A549 (cell line): ENCODE data around the gene ADARB2. TPM values are rescaled to one million over a fixed set of nuclear protein-coding genes. Genes with fewer than 3 reads are reported as not detected.

ENCODE experiments used
- ATAC-seq, 2 experiments: fragments of 200-7000 bp in 1 of 2; fragments of >200 bp in 1 of 2; cut with Nextera tagmentation in 1 of 2; cut with Tn5 transposase in 1 of 2; 3 replicates each; pipeline versions ENCODE4 v1.8.0 to v1.9.1; 2018 to 2020; ENCODE audit warnings: mild to moderate bottlenecking in 1 of 2, moderate library complexity in 1 of 2
- CTCF ChIA-PET: fragments of 300-600 bp; sonication (Branson Sonifier 250); formaldehyde crosslinking; extraction: SDS; loops from one replicate; lab custom pipeline; 2021; ENCODE audit warnings: antibody characterized with exemption, inconsistent platforms; lab: Yijun Ruan, JAX
- POLR2A ChIA-PET: fragments of 350-600 bp; formaldehyde crosslinking; extraction: SDS; loops from one replicate; lab custom pipeline; 2021; ENCODE audit warnings: antibody characterized with exemption, inconsistent platforms; lab: Yijun Ruan, JAX
- DNase-seq, 2 experiments: peaks; one replicate each; pipeline versions ENCODE4 v3.0.0 to v3.0.0-alpha.2; 2011 to 2016; ENCODE audit warnings: low read depth in 1 of 2, low spot score in 1 of 2
- FAIRE-seq: peaks from 2 replicates; lab custom pipeline; 2011; peaks lifted over from hg19 to GRCh38; lab: Jason Lieb, UNC
- H3K27ac ChIP-seq, 2 experiments: fragments of >200 bp; sonication (Bioruptor Twin); formaldehyde crosslinking; 3 replicates each; pipeline ENCODE4 v1.5.1; 2016 to 2017
- H3K4me1 ChIP-seq: fragments of >200 bp; sonication (Bioruptor Twin); formaldehyde crosslinking; 3 replicates; pipeline ENCODE4 v1.6.1; 2016
- H3K4me2 ChIP-seq: fragments of >200 bp; sonication (Bioruptor Twin); formaldehyde crosslinking; 3 replicates; pipeline ENCODE4 v1.6.1; 2016
- H3K4me3 ChIP-seq: fragments of >200 bp; sonication (Bioruptor Twin); formaldehyde crosslinking; 3 replicates; pipeline ENCODE4 v1.5.1; 2016
- H3K9me3 ChIP-seq: fragments of >200 bp; sonication (Bioruptor Twin); formaldehyde crosslinking; 3 replicates; pipeline ENCODE4 v1.6.1; 2016
- BHLHE40 ChIP-seq: IDR thresholded peaks from 2 replicates; pipeline ENCODE4 v1.6.1; 2012; ENCODE audit warnings: low read depth, low read length, inconsistent platforms
- CBX2 ChIP-seq: fragments of 200-600 bp; sonication (generic); IDR thresholded peaks from 2 replicates; pipeline ENCODE4 v1.6.1; 2016; ENCODE audit warnings: low read depth, mild to moderate bottlenecking, borderline replicate concordance
- CHD2 ChIP-seq: fragments of 150-350 bp; IDR thresholded peaks from 2 replicates; pipeline ENCODE4 v1.6.1; 2014; ENCODE audit warnings: low read length; ENCODE audit not compliant: partially characterized antibody
- CHD4 ChIP-seq: fragments of 200-600 bp; sonication (generic); IDR thresholded peaks from 2 replicates; pipeline ENCODE4 v1.6.1; 2016; ENCODE audit warnings: antibody characterized with exemption, mild to moderate bottlenecking, borderline replicate concordance
- EHMT2 ChIP-seq: fragments of 200-600 bp; sonication (generic); IDR thresholded peaks from 2 replicates; pipeline ENCODE4 v1.6.1; 2016; ENCODE audit warnings: antibody characterized with exemption, low read depth, mild to moderate bottlenecking, moderate library complexity
- FOSL2 ChIP-seq, 2 experiments: fragments of 450-650 bp in 1 of 2; fragments of >200 bp in 1 of 2; sonication (Bioruptor Twin) in 1 of 2; formaldehyde crosslinking; IDR thresholded peaks; 2 replicates each; pipeline versions ENCODE4 v1.5.0 to v1.6.1; 2016 to 2020; ENCODE audit warnings: mild to moderate bottlenecking in 1 of 2, moderate library complexity in 1 of 2
- FOXS1 ChIP-seq: fragments of 250-450 bp; sonication (Bioruptor Pico); IDR thresholded peaks from 2 replicates; pipeline ENCODE4 v1.5.0; 2020; ENCODE audit warnings: mild to moderate bottlenecking, moderate library complexity
- HDAC2 ChIP-seq: fragments of 200-600 bp; sonication (generic); IDR thresholded peaks from 2 replicates; pipeline ENCODE4 v1.6.1; 2016
- HEYL ChIP-seq: fragments of 250-450 bp; sonication (Bioruptor Pico); IDR thresholded peaks from 2 replicates; pipeline ENCODE4 v1.8.0; 2021; ENCODE audit warnings: mild to moderate bottlenecking, moderate library complexity
- HOXA7 ChIP-seq: fragments of 250-450 bp; sonication (Bioruptor Pico); IDR thresholded peaks from 2 replicates; pipeline ENCODE4 v1.5.0; 2020; ENCODE audit warnings: mild to moderate bottlenecking, moderate library complexity
- MYC ChIP-seq: IDR thresholded peaks from 2 replicates; pipeline ENCODE4 v1.6.1; 2012; ENCODE audit warnings: mild to moderate bottlenecking, inconsistent platforms, low read length, improper control_type of control experiment, borderline replicate concordance
- NFE2L2 ChIP-seq: fragments of 150-350 bp; conservative IDR thresholded peaks from 2 replicates; pipeline ENCODE4 v1.6.1; 2014; ENCODE audit warnings: low read length
- NPAS2 ChIP-seq: fragments of 250-450 bp; sonication (Bioruptor Pico); IDR thresholded peaks from 2 replicates; pipeline ENCODE4 v1.8.0; 2022; ENCODE audit warnings: mild to moderate bottlenecking, moderate library complexity, borderline replicate concordance
- PHF8 ChIP-seq: fragments of 200-600 bp; sonication (generic); IDR thresholded peaks from 2 replicates; pipeline ENCODE4 v1.6.1; 2016; ENCODE audit warnings: low read depth, mild to moderate bottlenecking, antibody characterized with exemption, moderate library complexity, borderline replicate concordance
- RAD21 ChIP-seq, 2 experiments: fragments of >200 bp in 1 of 2; sonication (Bioruptor Twin) in 1 of 2; formaldehyde crosslinking in 1 of 2; IDR thresholded peaks in 1 of 2; conservative IDR thresholded peaks in 1 of 2; 2 replicates in 1 of 2; 3 replicates in 1 of 2; pipeline ENCODE4 v1.6.1; 2012 to 2018; ENCODE audit warnings: inconsistent platforms in 1 of 2
- RARB ChIP-seq: fragments of 250-450 bp; sonication (Bioruptor Pico); IDR thresholded peaks from 2 replicates; pipeline ENCODE4 v1.8.0; 2021; ENCODE audit warnings: mild to moderate bottlenecking, moderate library complexity
- RCOR1 ChIP-seq: fragments of 150-350 bp; IDR thresholded peaks from 2 replicates; pipeline ENCODE4 v1.6.1; 2014; ENCODE audit warnings: antibody characterized with exemption, low read length, low read depth
- RFX5 ChIP-seq: fragments of 450-650 bp; IDR thresholded peaks from 2 replicates; pipeline ENCODE4 v1.7.1; 2014; ENCODE audit warnings: antibody characterized with exemption, mild to moderate bottlenecking, moderate library complexity
- RNF2 ChIP-seq: fragments of 200-600 bp; sonication (generic); IDR thresholded peaks from 2 replicates; pipeline ENCODE4 v1.6.1; 2016; ENCODE audit warnings: low read depth, mild to moderate bottlenecking, antibody characterized with exemption, moderate library complexity, borderline replicate concordance
- TFCP2L1 ChIP-seq: fragments of 250-450 bp; sonication (Bioruptor Pico); IDR thresholded peaks from 2 replicates; pipeline ENCODE4 v1.5.0; 2021; ENCODE audit warnings: mild to moderate bottlenecking
- TP53 ChIP-seq: fragments of 250-450 bp; sonication (Bioruptor Pico); IDR thresholded peaks from 2 replicates; pipeline ENCODE4 v1.5.0; 2021; ENCODE audit warnings: mild to moderate bottlenecking, moderate library complexity
- ZNF302 ChIP-seq: fragments of 250-450 bp; sonication (Bioruptor Pico); IDR thresholded peaks from 2 replicates; pipeline ENCODE4 v1.9.0; 2021; ENCODE audit warnings: inconsistent platforms, mild to moderate bottlenecking, moderate library complexity
- WGBS: methylation state at CpG from one replicate; pipeline ENCODE4 v1.1.6; 2017; ENCODE audit errors: missing lambda C conversion rate; 5-methylcytosine and 5-hydroxymethylcytosine counted together
- polyA plus RNA-seq, 4 experiments: library from polyadenylated mRNA; depleted of rRNA in 3 of 4; stranded (reverse); fragments of >200 nt; fragmentation: RNase III in 1 of 4; extraction: RNeasy Plus Mini Kit Qiagen cat#74134 plus additional on column Dnase treatment in 1 of 4; gene quantifications; 2 replicates in 3 of 4; 3 replicates in 1 of 4; pipeline ENCODE4 v1.2.3, GENCODE V29; 2011 to 2017
- TF ChIP-seq, protein P1 (sequence below): IDR thresholded peaks from 2 replicates; pipeline ENCODE4 v1.6.1; 2012
- TF ChIP-seq, protein P2 (sequence below): fragments of >200 bp; sonication (Bioruptor Twin); formaldehyde crosslinking; IDR thresholded peaks from 2 replicates; pipeline ENCODE4 v1.6.1; 2016
- TF ChIP-seq, protein P3 (sequence below): fragments of 150-350 bp; IDR thresholded peaks from 2 replicates; pipeline ENCODE4 v1.6.1; 2014; ENCODE audit warnings: low read depth, mild to moderate bottlenecking, low read length
- TF ChIP-seq, protein P4 (sequence below): fragments of 250-450 bp; sonication (Bioruptor Pico); IDR thresholded peaks from 2 replicates; pipeline ENCODE4 v1.5.0; 2021; ENCODE audit warnings: mild to moderate bottlenecking, moderate library complexity, borderline replicate concordance
- TF ChIP-seq, protein P5 (sequence below): fragments of 450-650 bp; IDR thresholded peaks from 2 replicates; pipeline ENCODE4 v1.6.1; 2014; ENCODE audit warnings: antibody characterized with exemption

The ADARB2 gene
- polyA plus RNA-seq, 2 of the 4 experiments (the other 2 are of a cell fraction), result not detected

DNA sequence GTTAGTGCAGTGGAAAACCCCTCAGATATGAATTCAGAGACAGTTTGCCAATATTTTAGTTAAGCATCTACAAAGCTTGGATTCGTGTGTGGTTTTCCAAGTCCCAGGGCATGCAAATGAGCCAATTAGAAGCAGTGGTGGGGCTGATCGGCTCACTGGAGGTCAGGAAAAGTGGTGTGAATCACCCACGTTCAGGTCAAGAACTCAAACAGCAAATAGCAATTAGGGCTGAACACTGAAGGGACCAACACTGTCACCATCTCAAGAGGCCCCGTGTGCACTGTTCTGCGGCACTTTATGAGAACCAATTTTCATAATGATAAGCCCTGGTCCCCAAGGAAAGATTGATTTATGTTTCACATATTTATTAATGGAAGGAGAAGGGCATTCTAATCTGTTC, 68.9 kb downstream of the ADARB2 start:
- no peak overlapping the region for H3K27ac ChIP-seq
- H3K4me3 ChIP-seq, result no peak overlapping the region
- no peak for DNase-seq
- no peak overlapping the region for H3K4me2 ChIP-seq
- no peak for FAIRE-seq
- no peaks in the 10 kb centered on the region for H3K4me1 ChIP-seq
- TF ChIP-seq RNF2 (no peak), FOXS1 (CRISPR knock-in tag) (no peak), NFE2L2 (no peak), CHD2 (no peak), FOSL2 (IDR thresholded peaks at IDR 0.05) (no peak), FOSL2 (CRISPR knock-in tag; IDR thresholded peaks at IDR 0.05) (no peak), RAD21 (conservative IDR thresholded peaks at IDR 0.05 in 1 of 2, IDR thresholded peaks at IDR 0.05 in 1 of 2) (no peak), HOXA7 (no peak), TFCP2L1 (no peak), NPAS2 (CRISPR knock-in tag) (no peak), CHD4 (no peak), BHLHE40 (no peak), TP53 (CRISPR knock-in tag) (no peak), RARB (CRISPR knock-in tag) (no peak)
- TF ChIP-seq, protein P1, sequence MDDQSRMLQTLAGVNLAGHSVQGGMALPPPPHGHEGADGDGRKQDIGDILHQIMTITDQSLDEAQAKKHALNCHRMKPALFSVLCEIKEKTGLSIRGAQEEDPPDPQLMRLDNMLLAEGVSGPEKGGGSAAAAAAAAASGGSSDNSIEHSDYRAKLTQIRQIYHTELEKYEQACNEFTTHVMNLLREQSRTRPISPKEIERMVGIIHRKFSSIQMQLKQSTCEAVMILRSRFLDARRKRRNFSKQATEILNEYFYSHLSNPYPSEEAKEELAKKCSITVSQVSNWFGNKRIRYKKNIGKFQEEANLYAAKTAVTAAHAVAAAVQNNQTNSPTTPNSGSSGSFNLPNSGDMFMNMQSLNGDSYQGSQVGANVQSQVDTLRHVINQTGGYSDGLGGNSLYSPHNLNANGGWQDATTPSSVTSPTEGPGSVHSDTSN, result no peak
- ChIA-PET POLR2A (no interaction called here), CTCF (no interaction called here)
- 17% methylated on average over 5 of the region's 5 CpGs for WGBS
- H3K9me3 ChIP-seq, result no peaks in the 10 kb centered on the region
- no peak for ATAC-seq

DNA sequence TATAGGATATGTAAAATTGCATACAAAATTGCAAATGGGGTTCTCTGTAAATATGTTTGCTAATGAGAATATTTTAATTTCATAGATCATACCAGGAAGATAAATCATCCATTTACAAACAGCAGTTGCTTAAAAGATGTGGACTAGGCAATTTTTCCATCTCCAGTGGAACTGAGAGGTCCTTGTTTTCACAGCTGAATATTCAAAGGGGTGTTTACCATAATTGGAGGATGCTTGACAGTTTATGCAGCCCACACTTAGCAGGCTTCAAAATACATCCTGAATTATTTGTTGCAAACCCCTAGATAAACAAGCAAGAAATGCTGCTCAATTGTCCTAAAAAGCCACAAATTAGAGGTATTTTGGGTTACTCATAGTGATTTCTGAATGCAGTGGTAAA, 69.9 kb downstream of the ADARB2 start:
- Histone ChIP-seq H3K4me1 (no peaks in the 10 kb centered on the region), H3K4me3 (no peak overlapping the region), H3K4me2 (no peak overlapping the region), H3K27ac (no peak overlapping the region), H3K9me3 (no peaks in the 10 kb centered on the region)
- DNase-seq (no peak), FAIRE-seq (peak; percentile 77), ATAC-seq (no peak)
- TF ChIP-seq TP53 (CRISPR knock-in tag), result no peak
- no peak for TF ChIP-seq MYC
- no peak for TF ChIP-seq EHMT2
- TF ChIP-seq, protein P1, result no peak
- TF ChIP-seq PHF8, result no peak
- TF ChIP-seq, protein P2, sequence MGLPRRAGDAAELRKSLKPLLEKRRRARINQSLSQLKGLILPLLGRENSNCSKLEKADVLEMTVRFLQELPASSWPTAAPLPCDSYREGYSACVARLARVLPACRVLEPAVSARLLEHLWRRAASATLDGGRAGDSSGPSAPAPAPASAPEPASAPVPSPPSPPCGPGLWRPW, result no peak
- TF ChIP-seq CBX2, result no peak
- TF ChIP-seq RFX5, result no peak
- TF ChIP-seq ZNF302 (CRISPR knock-in tag), result no peak
- TF ChIP-seq HDAC2, result no peak
- TF ChIP-seq RCOR1, result no peak
- TF ChIP-seq, protein P3, sequence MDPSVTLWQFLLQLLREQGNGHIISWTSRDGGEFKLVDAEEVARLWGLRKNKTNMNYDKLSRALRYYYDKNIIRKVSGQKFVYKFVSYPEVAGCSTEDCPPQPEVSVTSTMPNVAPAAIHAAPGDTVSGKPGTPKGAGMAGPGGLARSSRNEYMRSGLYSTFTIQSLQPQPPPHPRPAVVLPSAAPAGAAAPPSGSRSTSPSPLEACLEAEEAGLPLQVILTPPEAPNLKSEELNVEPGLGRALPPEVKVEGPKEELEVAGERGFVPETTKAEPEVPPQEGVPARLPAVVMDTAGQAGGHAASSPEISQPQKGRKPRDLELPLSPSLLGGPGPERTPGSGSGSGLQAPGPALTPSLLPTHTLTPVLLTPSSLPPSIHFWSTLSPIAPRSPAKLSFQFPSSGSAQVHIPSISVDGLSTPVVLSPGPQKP, result no peak
- TF ChIP-seq, protein P4, sequence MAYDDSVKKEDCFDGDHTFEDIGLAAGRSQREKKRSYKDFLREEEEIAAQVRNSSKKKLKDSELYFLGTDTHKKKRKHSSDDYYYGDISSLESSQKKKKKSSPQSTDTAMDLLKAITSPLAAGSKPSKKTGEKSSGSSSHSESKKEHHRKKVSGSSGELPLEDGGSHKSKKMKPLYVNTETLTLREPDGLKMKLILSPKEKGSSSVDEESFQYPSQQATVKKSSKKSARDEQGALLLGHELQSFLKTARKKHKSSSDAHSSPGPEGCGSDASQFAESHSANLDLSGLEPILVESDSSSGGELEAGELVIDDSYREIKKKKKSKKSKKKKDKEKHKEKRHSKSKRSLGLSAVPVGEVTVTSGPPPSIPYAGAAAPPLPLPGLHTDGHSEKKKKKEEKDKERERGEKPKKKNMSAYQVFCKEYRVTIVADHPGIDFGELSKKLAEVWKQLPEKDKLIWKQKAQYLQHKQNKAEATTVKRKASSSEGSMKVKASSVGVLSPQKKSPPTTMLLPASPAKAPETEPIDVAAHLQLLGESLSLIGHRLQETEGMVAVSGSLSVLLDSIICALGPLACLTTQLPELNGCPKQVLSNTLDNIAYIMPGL (CRISPR knock-in tag), result no peak
- no peak for TF ChIP-seq NPAS2 (CRISPR knock-in tag)
- TF ChIP-seq, protein P5, sequence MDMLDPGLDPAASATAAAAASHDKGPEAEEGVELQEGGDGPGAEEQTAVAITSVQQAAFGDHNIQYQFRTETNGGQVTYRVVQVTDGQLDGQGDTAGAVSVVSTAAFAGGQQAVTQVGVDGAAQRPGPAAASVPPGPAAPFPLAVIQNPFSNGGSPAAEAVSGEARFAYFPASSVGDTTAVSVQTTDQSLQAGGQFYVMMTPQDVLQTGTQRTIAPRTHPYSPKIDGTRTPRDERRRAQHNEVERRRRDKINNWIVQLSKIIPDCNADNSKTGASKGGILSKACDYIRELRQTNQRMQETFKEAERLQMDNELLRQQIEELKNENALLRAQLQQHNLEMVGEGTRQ, result no peak
- no peak for TF ChIP-seq HEYL (CRISPR knock-in tag)
- ChIA-PET POLR2A (no interaction called here), CTCF (no interaction called here)
